Hematopoietic multipotent progenitor cell treated with erythropoietin and hydrocortisone succinate and interleukin-3 and kit ligand, for 8 days (in vitro differentiated cells): Measurements from ENCODE around the gene EPHA6.
"Not testable (repeated sequence)": the region's sequence is repeated elsewhere in the genome, so short reads cannot be mapped to it uniquely, and the experiment has no call there.

Experiments
- DNase-seq: peaks from one replicate; pipeline ENCODE4 v3.0.0-alpha.2; 2015

Gene EPHA6

GRCh38 chr3:97197830-97198229 is 383.4 kb downstream of the EPHA6 start:
- DNase-seq = no peak

GRCh38 chr3:97200387-97200786 is 386.0 kb downstream of the EPHA6 start:
- DNase-seq = no peak

GRCh38 chr3:97201814-97202213 is 387.4 kb downstream of the EPHA6 start:
- no peak for DNase-seq

- no peak for DNase-seq
These were observed 414.6 kb downstream of the EPHA6 start for GRCh38 chr3:97228966-97229365.

- no peak for DNase-seq
These were observed 416.1 kb downstream of the EPHA6 start for GRCh38 chr3:97230486-97230885.

- no peak for DNase-seq
These were observed 418.1 kb downstream of the EPHA6 start for GRCh38 chr3:97232393-97233034.

GRCh38 chr3:97235179-97235578 is 420.8 kb downstream of the EPHA6 start:
- no peak for DNase-seq

- no peak for DNase-seq
These were observed 421.4 kb downstream of the EPHA6 start for GRCh38 chr3:97235611-97236315.

GRCh38 chr3:97241417-97241816 is 427.0 kb downstream of the EPHA6 start:
- no peak for DNase-seq

- no peak for DNase-seq
These were observed 431.0 kb downstream of the EPHA6 start for GRCh38 chr3:97245201-97245910.

GRCh38 chr3:97256060-97256459 is 441.7 kb downstream of the EPHA6 start:
- no peak for DNase-seq

- DNase-seq = no peak
These were observed 443.7 kb downstream of the EPHA6 start for GRCh38 chr3:97257942-97258697.

- DNase-seq = no peak
These were observed 444.9 kb downstream of the EPHA6 start for GRCh38 chr3:97259263-97259662.

GRCh38 chr3:97264180-97264579 is 449.8 kb downstream of the EPHA6 start:
- DNase-seq = no peak

GRCh38 chr3:97265237-97266005 is 451.0 kb downstream of the EPHA6 start:
- no peak for DNase-seq

- no peak for DNase-seq
These were observed 454.8 kb downstream of the EPHA6 start for GRCh38 chr3:97269202-97269601.

- DNase-seq = not testable (repeated sequence)
These were observed 462.6 kb downstream of the EPHA6 start for GRCh38 chr3:97276879-97277550.

GRCh38 chr3:97277708-97278107 is 463.3 kb downstream of the EPHA6 start:
- no peak for DNase-seq

- no peak for DNase-seq
These were observed 464.1 kb downstream of the EPHA6 start for GRCh38 chr3:97278506-97278905.

GRCh38 chr3:97291901-97292300 is 477.5 kb downstream of the EPHA6 start:
- DNase-seq = no peak

- no peak for DNase-seq
These were observed 479.3 kb downstream of the EPHA6 start for GRCh38 chr3:97293596-97294131.

GRCh38 chr3:97297032-97297431 is 482.6 kb downstream of the EPHA6 start:
- no peak for DNase-seq
